ENCODE results near the gene LSM3. TPM values are rescaled to one million over a fixed set of nuclear protein-coding genes. Genes with fewer than 3 reads are reported as not detected.

The LSM3 gene
- total and polyA plus RNA-seq, 9 of the 15 experiments (the other 6 are each of a cell fraction or from before 2014, with no cell fraction given): 33.8 to 203 (median 61.2) TPM

GRCh38 chr3:14204515-14205284, 26.1 kb downstream of the LSM3 start (continued):
- TF ChIP-seq, protein P1, sequence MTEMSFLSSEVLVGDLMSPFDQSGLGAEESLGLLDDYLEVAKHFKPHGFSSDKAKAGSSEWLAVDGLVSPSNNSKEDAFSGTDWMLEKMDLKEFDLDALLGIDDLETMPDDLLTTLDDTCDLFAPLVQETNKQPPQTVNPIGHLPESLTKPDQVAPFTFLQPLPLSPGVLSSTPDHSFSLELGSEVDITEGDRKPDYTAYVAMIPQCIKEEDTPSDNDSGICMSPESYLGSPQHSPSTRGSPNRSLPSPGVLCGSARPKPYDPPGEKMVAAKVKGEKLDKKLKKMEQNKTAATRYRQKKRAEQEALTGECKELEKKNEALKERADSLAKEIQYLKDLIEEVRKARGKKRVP (CRISPR knock-in tag; IDR thresholded peaks at IDR 0.05): peak; percentile 50; the same call in 1 of the 2 replicates
- TF ChIP-seq ZNF121 (CRISPR knock-in tag; conservative IDR thresholded peaks at IDR 0.05): no peak
- peak; percentile 78 for TF ChIP-seq MYBL2 (IDR thresholded peaks at IDR 0.05; ENCODE audit: low read depth)
- no peak for TF ChIP-seq MYBL2 (CRISPR knock-in tag; IDR thresholded peaks at IDR 0.05; ENCODE audit: borderline replicate concordance)
- TF ChIP-seq MAFG (tag; conservative IDR thresholded peaks at IDR 0.05): no peak; the same call in 1 of the 2 replicates
- TF ChIP-seq TARDBP (IDR thresholded peaks at IDR 0.05): 0 out of 2 replicates have a peak, but pooled peaks have one; percentile 26
- no peak for TF ChIP-seq GATAD2B (IDR thresholded peaks at IDR 0.05; ENCODE audit: borderline replicate concordance)
- peak; percentile 68; the same call in 1 of the 2 replicates for TF ChIP-seq PTRF (tag; IDR thresholded peaks at IDR 0.05)
- TF ChIP-seq, protein P2, sequence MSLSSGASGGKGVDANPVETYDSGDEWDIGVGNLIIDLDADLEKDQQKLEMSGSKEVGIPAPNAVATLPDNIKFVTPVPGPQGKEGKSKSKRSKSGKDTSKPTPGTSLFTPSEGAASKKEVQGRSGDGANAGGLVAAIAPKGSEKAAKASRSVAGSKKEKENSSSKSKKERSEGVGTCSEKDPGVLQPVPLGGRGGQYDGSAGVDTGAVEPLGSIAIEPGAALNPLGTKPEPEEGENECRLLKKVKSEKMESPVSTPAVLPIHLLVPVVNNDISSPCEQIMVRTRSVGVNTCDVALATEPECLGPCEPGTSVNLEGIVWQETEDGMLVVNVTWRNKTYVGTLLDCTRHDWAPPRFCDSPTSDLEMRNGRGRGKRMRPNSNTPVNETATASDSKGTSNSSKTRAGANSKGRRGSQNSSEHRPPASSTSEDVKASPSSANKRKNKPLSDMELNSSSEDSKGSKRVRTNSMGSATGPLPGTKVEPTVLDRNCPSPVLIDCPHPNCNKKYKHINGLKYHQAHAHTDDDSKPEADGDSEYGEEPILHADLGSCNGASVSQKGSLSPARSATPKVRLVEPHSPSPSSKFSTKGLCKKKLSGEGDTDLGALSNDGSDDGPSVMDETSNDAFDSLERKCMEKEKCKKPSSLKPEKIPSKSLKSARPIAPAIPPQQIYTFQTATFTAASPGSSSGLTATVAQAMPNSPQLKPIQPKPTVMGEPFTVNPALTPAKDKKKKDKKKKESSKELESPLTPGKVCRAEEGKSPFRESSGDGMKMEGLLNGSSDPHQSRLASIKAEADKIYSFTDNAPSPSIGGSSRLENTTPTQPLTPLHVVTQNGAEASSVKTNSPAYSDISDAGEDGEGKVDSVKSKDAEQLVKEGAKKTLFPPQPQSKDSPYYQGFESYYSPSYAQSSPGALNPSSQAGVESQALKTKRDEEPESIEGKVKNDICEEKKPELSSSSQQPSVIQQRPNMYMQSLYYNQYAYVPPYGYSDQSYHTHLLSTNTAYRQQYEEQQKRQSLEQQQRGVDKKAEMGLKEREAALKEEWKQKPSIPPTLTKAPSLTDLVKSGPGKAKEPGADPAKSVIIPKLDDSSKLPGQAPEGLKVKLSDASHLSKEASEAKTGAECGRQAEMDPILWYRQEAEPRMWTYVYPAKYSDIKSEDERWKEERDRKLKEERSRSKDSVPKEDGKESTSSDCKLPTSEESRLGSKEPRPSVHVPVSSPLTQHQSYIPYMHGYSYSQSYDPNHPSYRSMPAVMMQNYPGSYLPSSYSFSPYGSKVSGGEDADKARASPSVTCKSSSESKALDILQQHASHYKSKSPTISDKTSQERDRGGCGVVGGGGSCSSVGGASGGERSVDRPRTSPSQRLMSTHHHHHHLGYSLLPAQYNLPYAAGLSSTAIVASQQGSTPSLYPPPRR (CRISPR knock-in tag; IDR thresholded peaks at IDR 0.05; ENCODE audit: borderline replicate concordance): no peak
- no peak for TF ChIP-seq ZBTB49 (CRISPR knock-in tag; IDR thresholded peaks at IDR 0.05; ENCODE audit: borderline replicate concordance)
- TF ChIP-seq ZNF316 (IDR thresholded peaks at IDR 0.05): no peak
- no peak; a peak in 1 of 4 replicates for TF ChIP-seq SIX5 (IDR thresholded peaks at IDR 0.05; ENCODE audit: borderline replicate concordance in 1 of 2, insufficient read depth in 1 of 2, low read depth in 1 of 2, low read length in 2 of 2)
- 0 out of 2 replicates have a peak, but pooled peaks have one; percentile 67 for TF ChIP-seq ZNF311 (CRISPR knock-in tag; IDR thresholded peaks at IDR 0.05)
- no peak for TF ChIP-seq LARP7 (IDR thresholded peaks at IDR 0.05)
- no peak for TF ChIP-seq BRF1 (IDR thresholded peaks at IDR 0.05; ENCODE audit: borderline replicate concordance, extremely low read depth, insufficient read length)
- TF ChIP-seq, protein P3, sequence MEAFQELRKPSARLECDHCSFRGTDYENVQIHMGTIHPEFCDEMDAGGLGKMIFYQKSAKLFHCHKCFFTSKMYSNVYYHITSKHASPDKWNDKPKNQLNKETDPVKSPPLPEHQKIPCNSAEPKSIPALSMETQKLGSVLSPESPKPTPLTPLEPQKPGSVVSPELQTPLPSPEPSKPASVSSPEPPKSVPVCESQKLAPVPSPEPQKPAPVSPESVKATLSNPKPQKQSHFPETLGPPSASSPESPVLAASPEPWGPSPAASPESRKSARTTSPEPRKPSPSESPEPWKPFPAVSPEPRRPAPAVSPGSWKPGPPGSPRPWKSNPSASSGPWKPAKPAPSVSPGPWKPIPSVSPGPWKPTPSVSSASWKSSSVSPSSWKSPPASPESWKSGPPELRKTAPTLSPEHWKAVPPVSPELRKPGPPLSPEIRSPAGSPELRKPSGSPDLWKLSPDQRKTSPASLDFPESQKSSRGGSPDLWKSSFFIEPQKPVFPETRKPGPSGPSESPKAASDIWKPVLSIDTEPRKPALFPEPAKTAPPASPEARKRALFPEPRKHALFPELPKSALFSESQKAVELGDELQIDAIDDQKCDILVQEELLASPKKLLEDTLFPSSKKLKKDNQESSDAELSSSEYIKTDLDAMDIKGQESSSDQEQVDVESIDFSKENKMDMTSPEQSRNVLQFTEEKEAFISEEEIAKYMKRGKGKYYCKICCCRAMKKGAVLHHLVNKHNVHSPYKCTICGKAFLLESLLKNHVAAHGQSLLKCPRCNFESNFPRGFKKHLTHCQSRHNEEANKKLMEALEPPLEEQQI (IDR thresholded peaks at IDR 0.05): no peak
- peak; percentile 80 for TF ChIP-seq ARID1B (IDR thresholded peaks at IDR 0.05)

All from K562 (cell line).